Endothelial cell (in vitro differentiated cells): Measurements from ENCODE around the gene RBPJ. TPM values are rescaled to one million over a fixed set of nuclear protein-coding genes. Genes with fewer than 3 reads are reported as not detected.
A peak's percentile ranks its signal among the peaks of the same experiment; 100 is the strongest.

Experiments
- DNase-seq: peaks from one replicate; pipeline ENCODE4 v3.0.0; 2021; ENCODE audit warnings: low spot score
- H3K27ac Mint-ChIP-seq: one replicate; pipeline ENCODE4 v1.8.0; 2021; ENCODE audit warnings: mixed read lengths, inconsistent platforms; ENCODE audit not compliant: unreplicated experiment
- H3K27me3 Mint-ChIP-seq: one replicate; pipeline ENCODE4 v1.8.0; 2021; ENCODE audit warnings: mild to moderate bottlenecking, moderate library complexity, mixed read lengths, inconsistent platforms; ENCODE audit not compliant: unreplicated experiment
- H3K36me3 Mint-ChIP-seq: one replicate; pipeline ENCODE4 v1.8.0; 2021; ENCODE audit warnings: mild to moderate bottlenecking, low read depth, mixed read lengths, inconsistent platforms; ENCODE audit not compliant: unreplicated experiment
- H3K4me1 Mint-ChIP-seq: one replicate; pipeline ENCODE4 v1.8.0; 2021; ENCODE audit warnings: mild to moderate bottlenecking, mixed read lengths, inconsistent platforms; ENCODE audit not compliant: unreplicated experiment
- H3K4me3 Mint-ChIP-seq: one replicate; pipeline ENCODE4 v1.8.0; 2021; ENCODE audit warnings: mild to moderate bottlenecking, mixed read lengths, inconsistent platforms; ENCODE audit not compliant: unreplicated experiment
- H3K9me3 Mint-ChIP-seq: one replicate; pipeline ENCODE4 v1.8.0; 2021; ENCODE audit warnings: mixed read lengths, inconsistent platforms; ENCODE audit not compliant: unreplicated experiment
- long read RNA-seq: library from polyadenylated mRNA; unstranded; transcript quantifications from one replicate; pipeline ENCODE4 v2.0.0, GENCODE V29; 2020; ENCODE audit not compliant: unreplicated experiment
- total RNA-seq: library from RNA; stranded (reverse); fragmentation: NEBNext Ultra II Directional; extraction: Animal tissue kit (Norgen Biotek cat#: 25700); gene quantifications from one replicate; pipeline ENCODE4 v1.2.1, GENCODE V29; 2021; ENCODE audit not compliant: unreplicated experiment
- TF ChIP-seq, protein P1 (sequence below): fragments of 200-600 bp; sonication (generic); IDR thresholded peaks from one replicate; pipeline ENCODE4 v1.5.0; 2021; ENCODE audit warnings: antibody characterized with exemption; ENCODE audit not compliant: unreplicated experiment

The RBPJ gene
- total RNA-seq: 47.9 TPM
- long read RNA-seq, full-length matches to known transcripts: 27 of 42 reads
- long read RNA-seq, partial matches to known transcripts: 11 of 42 reads
- long read RNA-seq, other reads (novel, unspliced or antisense): 4 of 42 reads

DNA sequence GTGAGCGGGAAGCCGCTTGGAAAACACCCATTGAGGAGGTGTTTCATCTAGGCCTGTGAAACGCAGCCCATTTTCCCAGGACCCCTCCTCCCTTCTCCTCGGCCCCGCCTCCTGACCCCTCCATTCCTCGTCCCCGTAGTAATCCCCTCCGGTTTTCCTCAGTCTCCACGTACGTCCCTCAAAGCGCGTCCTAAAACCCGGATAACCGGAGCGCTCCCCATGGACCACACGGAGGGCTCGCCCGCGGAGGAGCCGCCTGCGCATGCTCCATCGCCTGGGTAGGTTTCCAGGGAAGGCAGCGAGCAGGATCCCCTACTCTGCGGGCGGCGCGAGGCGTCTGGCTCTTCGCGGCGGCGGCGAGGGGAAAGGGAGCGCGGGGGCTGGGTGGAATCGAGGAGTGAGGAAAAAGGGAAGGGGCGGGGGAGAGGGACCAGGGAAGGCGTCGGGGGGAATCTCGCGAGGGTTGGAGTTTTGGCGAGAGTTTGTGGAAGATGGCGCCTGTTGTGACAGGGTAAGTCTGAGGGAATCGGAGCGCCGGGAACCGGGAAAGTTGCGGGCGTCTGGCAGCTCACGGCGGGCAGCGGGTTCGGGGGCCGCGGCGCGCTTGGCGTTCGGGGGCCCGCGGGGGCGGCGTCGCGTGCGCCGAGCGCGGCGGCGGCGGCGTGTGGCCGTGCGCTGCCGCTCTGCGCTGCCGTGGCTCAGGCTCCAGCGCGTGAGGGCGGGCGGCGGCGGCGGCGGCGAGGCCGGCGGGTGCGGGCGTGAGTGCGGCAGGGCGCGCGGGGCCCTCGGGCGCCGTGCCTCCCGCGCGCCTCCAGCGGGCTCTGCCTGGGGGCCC is at the start of gene RBPJ:
Gene RBPJ, plus strand, starts transcription at position 477 of the 835 bp plus-strand sequence. Its CDS starts 15 bp downstream, at position 492.
- TF ChIP-seq, protein P1, sequence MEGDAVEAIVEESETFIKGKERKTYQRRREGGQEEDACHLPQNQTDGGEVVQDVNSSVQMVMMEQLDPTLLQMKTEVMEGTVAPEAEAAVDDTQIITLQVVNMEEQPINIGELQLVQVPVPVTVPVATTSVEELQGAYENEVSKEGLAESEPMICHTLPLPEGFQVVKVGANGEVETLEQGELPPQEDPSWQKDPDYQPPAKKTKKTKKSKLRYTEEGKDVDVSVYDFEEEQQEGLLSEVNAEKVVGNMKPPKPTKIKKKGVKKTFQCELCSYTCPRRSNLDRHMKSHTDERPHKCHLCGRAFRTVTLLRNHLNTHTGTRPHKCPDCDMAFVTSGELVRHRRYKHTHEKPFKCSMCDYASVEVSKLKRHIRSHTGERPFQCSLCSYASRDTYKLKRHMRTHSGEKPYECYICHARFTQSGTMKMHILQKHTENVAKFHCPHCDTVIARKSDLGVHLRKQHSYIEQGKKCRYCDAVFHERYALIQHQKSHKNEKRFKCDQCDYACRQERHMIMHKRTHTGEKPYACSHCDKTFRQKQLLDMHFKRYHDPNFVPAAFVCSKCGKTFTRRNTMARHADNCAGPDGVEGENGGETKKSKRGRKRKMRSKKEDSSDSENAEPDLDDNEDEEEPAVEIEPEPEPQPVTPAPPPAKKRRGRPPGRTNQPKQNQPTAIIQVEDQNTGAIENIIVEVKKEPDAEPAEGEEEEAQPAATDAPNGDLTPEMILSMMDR: no peak
- H3K4me1 Mint-ChIP-seq: peaks cover 16% of the 10 kb centered on the region
- peak; percentile 89 for DNase-seq
- H3K9me3 Mint-ChIP-seq: no peaks in the 10 kb centered on the region
- peaks cover 7% of the 10 kb centered on the region for H3K36me3 Mint-ChIP-seq
- peak within 1 kb of the TSS; percentile 100 for H3K4me3 Mint-ChIP-seq
- peaks cover 17% of the 10 kb centered on the region for H3K27me3 Mint-ChIP-seq
- H3K27ac Mint-ChIP-seq: peak within 1 kb of the TSS; percentile 97

DNA sequence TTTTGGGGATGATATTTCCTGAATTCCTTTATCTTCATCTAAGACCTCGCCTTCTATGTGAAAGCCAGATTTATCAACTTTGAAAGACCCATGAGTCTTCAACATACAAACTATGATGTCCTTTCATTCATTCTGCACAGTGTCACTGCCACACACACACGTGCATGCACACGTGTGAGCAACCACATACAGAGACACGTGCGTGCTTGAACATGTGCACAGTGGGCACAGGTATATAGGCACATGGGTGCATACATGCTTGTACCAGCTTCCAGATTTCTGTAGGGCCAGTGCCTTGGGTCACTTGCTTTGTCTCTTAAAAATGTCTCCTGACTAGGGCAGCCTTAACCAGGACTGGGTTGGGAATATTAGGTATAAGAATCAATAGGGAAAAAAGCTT is 49.1 kb upstream of the RBPJ start:
- TF ChIP-seq, protein P1: no peak
- Mint-ChIP-seq H3K27me3 (peaks cover 5% of the 10 kb centered on the region), H3K27ac (no peak overlapping the region), H3K4me3 (no peak overlapping the region), H3K9me3 (no peaks in the 10 kb centered on the region), H3K4me1 (peaks cover 14% of the 10 kb centered on the region), H3K36me3 (no peaks in the 10 kb centered on the region)
- DNase-seq: no peak

DNA sequence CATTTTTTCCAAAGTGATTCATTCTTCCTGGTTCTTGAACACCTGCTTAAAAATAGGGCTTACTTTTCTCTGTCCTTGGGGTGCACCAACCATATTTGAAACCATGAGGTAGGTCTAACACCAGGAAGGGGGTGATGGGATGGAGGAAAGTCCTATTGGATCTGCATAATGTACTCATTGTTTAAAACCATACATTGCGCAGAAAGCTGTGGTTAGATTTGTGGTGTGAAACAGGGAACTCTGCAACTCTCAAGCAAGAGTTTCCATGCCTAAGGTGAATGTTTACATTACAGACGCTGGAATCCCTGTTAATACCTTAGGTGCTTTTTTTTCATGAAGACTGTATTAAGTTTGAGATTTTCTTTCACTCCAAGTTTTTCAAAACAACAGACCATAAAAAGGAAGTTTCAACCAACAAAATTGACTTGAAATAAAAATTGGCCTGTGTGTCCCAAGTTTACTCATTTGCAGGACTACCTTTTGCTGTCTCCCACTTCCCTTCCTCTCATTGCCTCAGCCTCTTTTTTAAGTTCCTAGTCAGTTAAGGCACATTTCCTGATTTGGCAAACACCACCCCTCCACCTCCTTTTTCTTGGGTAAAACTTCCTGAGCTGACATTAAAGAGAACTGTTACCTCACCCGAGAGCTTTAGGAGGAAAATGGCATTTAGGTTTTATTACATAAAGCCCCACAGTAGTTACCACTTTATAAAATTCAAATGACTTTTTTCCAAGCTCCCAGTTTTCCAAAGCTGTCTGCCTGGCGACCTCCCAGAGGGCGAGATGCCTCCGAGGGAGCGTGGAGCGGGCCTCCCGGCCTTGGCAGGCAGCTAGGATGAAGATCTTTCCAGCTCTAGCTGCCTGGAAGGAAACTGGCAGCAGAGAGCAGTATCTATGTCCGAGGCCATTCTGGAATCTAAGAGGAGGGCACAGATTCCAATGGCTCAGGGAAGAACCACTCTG is 47.9 kb upstream of the RBPJ start:
- peaks cover 14% of the 10 kb centered on the region for H3K4me1 Mint-ChIP-seq
- no peak overlapping the region for H3K27ac Mint-ChIP-seq
- H3K9me3 Mint-ChIP-seq: no peaks in the 10 kb centered on the region
- DNase-seq: no peak
- no peak overlapping the region for H3K4me3 Mint-ChIP-seq
- TF ChIP-seq, protein P1: no peak
- no peaks in the 10 kb centered on the region for H3K36me3 Mint-ChIP-seq
- H3K27me3 Mint-ChIP-seq: peaks cover 5% of the 10 kb centered on the region

GRCh38 chr4:26273616-26273980 is 47.2 kb upstream of the RBPJ start:
- Mint-ChIP-seq H3K4me3 (no peak overlapping the region), H3K36me3 (no peaks in the 10 kb centered on the region), H3K4me1 (peaks cover 14% of the 10 kb centered on the region), H3K27me3 (peaks cover 5% of the 10 kb centered on the region), H3K27ac (no peak overlapping the region), H3K9me3 (no peaks in the 10 kb centered on the region)
- no peak for DNase-seq
- TF ChIP-seq, protein P1: no peak
